Activated CD8-positive, alpha-beta T cell treated with anti-CD3 and anti-CD28 coated beads for 36 hours (primary cell): Measurements from ENCODE around the gene FASLG. TPM values are rescaled to one million over a fixed set of nuclear protein-coding genes. Genes with fewer than 3 reads are reported as not detected.
A peak's percentile ranks its signal among the peaks of the same experiment; 100 is the strongest.

Source experiments
- ATAC-seq: fragments of 200-7000 bp; cut with Tn5 transposase; one replicate; pipeline ENCODE4 v1.10.0; 2021; ENCODE audit warnings: mild to moderate bottlenecking, moderate library complexity
- CTCF ChIA-PET: fragments of 350-600 bp; sonication (Branson Sonifier 250); formaldehyde crosslinking; loops from one replicate; lab custom pipeline; 2021; ENCODE audit warnings: antibody characterized with exemption; lab: Charles Lee
- POLR2A ChIA-PET: fragments of 350-600 bp; sonication (Branson Sonifier 250); formaldehyde crosslinking; loops from one replicate; lab custom pipeline; 2021; ENCODE audit warnings: antibody characterized with exemption; lab: Charles Lee
- DNase-seq: peaks from one replicate; pipeline ENCODE4 v3.0.0-alpha.2; 2020
- H3K27ac Mint-ChIP-seq: one replicate; pipeline ENCODE4 v1.8.0; 2021; ENCODE audit warnings: mild to moderate bottlenecking, mixed read lengths
- H3K27me3 Mint-ChIP-seq: one replicate; pipeline ENCODE4 v1.8.0; 2021; ENCODE audit warnings: mixed read lengths
- H3K36me3 Mint-ChIP-seq: one replicate; pipeline ENCODE4 v1.8.0; 2021; ENCODE audit warnings: low read depth, mixed read lengths
- H3K4me1 Mint-ChIP-seq: one replicate; pipeline ENCODE4 v1.8.0; 2021; ENCODE audit warnings: low read depth, mixed read lengths
- H3K4me3 Mint-ChIP-seq: one replicate; pipeline ENCODE4 v1.8.0; 2021; ENCODE audit warnings: mild to moderate bottlenecking, moderate library complexity, mixed read lengths
- H3K9me3 Mint-ChIP-seq: one replicate; pipeline ENCODE4 v1.8.0; 2021; ENCODE audit warnings: mixed read lengths
- CTCF ChIP-seq: fragments of 200-600 bp; IDR thresholded peaks from one replicate; pipeline ENCODE4 v1.8.0; 2022; ENCODE audit warnings: antibody characterized with exemption, mild to moderate bottlenecking
- intact Hi-C: fragments of 100-400 bp; cut with micrococcal nuclease; formaldehyde crosslinking; loops from one replicate; pipeline ENCODE4 v1.10.0; 2022
- total RNA-seq, 2 experiments: library from RNA; stranded (reverse); gene quantifications; one replicate each; pipeline ENCODE4 v1.2.3, GENCODE V29; 2021

Gene FASLG
- total RNA-seq, 2 experiments from 2014 or later, result 7.0 to 8.4 TPM

GRCh38 chr1:172704001-172704400 lies 45.1 kb downstream of the FASLG start:
- no peak overlapping the region for H3K4me3 Mint-ChIP-seq
- intact Hi-C loops, result no loop called here

GRCh38 chr1:172704420-172705210 lies 45.7 kb downstream of the FASLG start:
- no peaks in the 10 kb centered on the region for H3K27me3 Mint-ChIP-seq
- H3K36me3 Mint-ChIP-seq, result no peaks in the 10 kb centered on the region
- H3K4me1 Mint-ChIP-seq, result peaks cover 21% of the 10 kb centered on the region
- no peak for TF ChIP-seq CTCF
- ATAC-seq (no peak), DNase-seq (no peak)
- ChIA-PET POLR2A (interaction anchor here (0.7 to 1.2 kb wide), 2 partner anchors 9 to 31 kb away, joined by 3 read pairs; no protein-coding TSS in a partner anchor), CTCF (interaction anchor here (1.0 to 2.1 kb wide), 2 partner anchors 16 to 23 kb away, joined by 3 to 6 read pairs; no protein-coding TSS in a partner anchor)
- no peak overlapping the region for H3K4me3 Mint-ChIP-seq
- intact Hi-C loops, result no loop called here
- H3K9me3 Mint-ChIP-seq, result no peaks in the 10 kb centered on the region
- H3K27ac Mint-ChIP-seq, result peak overlapping the region; percentile 47

More at GRCh38 chr1:172704001-172704400, 45.1 kb downstream of the FASLG start:
- peaks cover 27% of the 10 kb centered on the region for H3K4me1 Mint-ChIP-seq
- no peaks in the 10 kb centered on the region for H3K27me3 Mint-ChIP-seq
- H3K36me3 Mint-ChIP-seq, result no peaks in the 10 kb centered on the region
- no peak overlapping the region for H3K27ac Mint-ChIP-seq
- POLR2A ChIA-PET, result interaction anchor here (0.7 kb wide), 1 partner anchor 9 kb away, joined by 3 read pairs; no protein-coding TSS in a partner anchor
- CTCF ChIA-PET, result interaction anchor here (1.1 to 2.1 kb wide), 2 partner anchors 24 to 94 kb away, joined by 4 to 6 read pairs; no protein-coding TSS in a partner anchor
- H3K9me3 Mint-ChIP-seq, result no peaks in the 10 kb centered on the region
- peak; percentile 46 for DNase-seq
- TF ChIP-seq CTCF, result no peak
- no peak for ATAC-seq

DNA sequence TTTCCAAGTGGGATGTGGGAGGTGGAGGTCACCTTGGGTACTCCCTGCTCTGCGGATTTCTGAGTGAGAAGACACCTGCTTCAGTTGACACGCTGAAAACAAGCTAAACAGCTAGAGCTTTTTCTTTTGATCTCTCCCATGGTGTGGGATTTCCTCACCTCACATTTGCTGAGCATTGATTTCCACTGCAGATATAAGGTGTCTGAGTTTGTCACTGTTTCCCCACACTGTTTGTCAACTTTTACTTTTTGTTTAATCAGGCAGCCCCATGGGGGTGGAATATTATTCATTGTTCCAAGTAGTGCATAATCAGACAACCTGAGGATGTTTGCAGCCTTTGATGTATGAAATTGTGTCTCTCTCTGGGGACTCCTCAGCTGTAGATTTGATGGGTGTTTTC lies 49.5 kb downstream of the FASLG start:
- DNase-seq, result peak; percentile 58
- Mint-ChIP-seq H3K27me3 (no peaks in the 10 kb centered on the region), H3K4me1 (peaks cover 17% of the 10 kb centered on the region), H3K36me3 (no peaks in the 10 kb centered on the region), H3K9me3 (no peaks in the 10 kb centered on the region), H3K27ac (peak overlapping the region; percentile 47), H3K4me3 (peak overlapping the region; percentile 13)
- intact Hi-C loops, result loop anchor here (2.0 kb wide), 2 partner anchors 38 to 46 kb away; no protein-coding TSS in a partner anchor
- ChIA-PET POLR2A (interaction anchor here (0.6 to 1.9 kb wide), 13 partner anchors 9 to 119 kb away, joined by 3 to 5 read pairs (median 3); no protein-coding TSS in a partner anchor), CTCF (interaction anchor here (0.6 to 1.9 kb wide), 10 partner anchors 9 to 302 kb away, joined by 3 to 13 read pairs (median 4); partner anchors contain the start of gene FASLG)
- ATAC-seq, result peak; percentile 86
- no peak for TF ChIP-seq CTCF

GRCh38 chr1:172711558-172711957 lies 52.7 kb downstream of the FASLG start:
- Mint-ChIP-seq H3K4me1 (peaks cover 30% of the 10 kb centered on the region), H3K9me3 (no peaks in the 10 kb centered on the region), H3K4me3 (no peak overlapping the region), H3K27me3 (no peaks in the 10 kb centered on the region), H3K27ac (no peak overlapping the region), H3K36me3 (no peaks in the 10 kb centered on the region)
- CTCF ChIA-PET, result interaction anchor here (1.3 to 1.5 kb wide), 2 partner anchors 15 to 16 kb away, joined by 4 read pairs; no protein-coding TSS in a partner anchor
- intact Hi-C loops, result no loop called here
- POLR2A ChIA-PET, result no interaction called here
- TF ChIP-seq CTCF, result no peak
- DNase-seq (no peak), ATAC-seq (no peak)
